Keratinocyte (primary cell): ENCODE results near the gene RPL6. TPM values are rescaled to one million over a fixed set of nuclear protein-coding genes. Genes with fewer than 3 reads are reported as not detected.

Experiments
- DNase-seq: peaks from one replicate; pipeline ENCODE4 v3.0.0-alpha.2; 2011; ENCODE audit warnings: low read depth, missing footprints, low spot score
- FAIRE-seq: peaks from 2 replicates; lab custom pipeline; 2011; peaks lifted over from hg19 to GRCh38; lab: Jason Lieb, UNC
- H2AFZ ChIP-seq: 2 replicates; pipeline ENCODE4 v1.6.0; 2012; ENCODE audit warnings: low read length, control low read depth, inconsistent platforms; ENCODE audit not compliant: control insufficient read depth
- H3K27ac ChIP-seq: 2 replicates; pipeline ENCODE4 v1.5.1; 2011; ENCODE audit warnings: low read length; ENCODE audit not compliant: control insufficient read depth, insufficient read depth
- H3K27me3 ChIP-seq: 3 replicates; pipeline ENCODE4 v1.6.0; 2011; ENCODE audit warnings: low read length; ENCODE audit not compliant: control insufficient read depth, insufficient read depth; ENCODE audit errors: extremely low read depth
- H3K36me3 ChIP-seq, 2 experiments: 2 replicates in 1 of 2; 3 replicates in 1 of 2; pipeline ENCODE4 v1.5.1; 2011; ENCODE audit warnings: low read length in 2 of 2, mild to moderate bottlenecking in 1 of 2; ENCODE audit not compliant: control insufficient read depth in 2 of 2, insufficient read depth in 2 of 2; ENCODE audit errors: extremely low read depth in 1 of 2
- H3K4me1 ChIP-seq: 3 replicates; pipeline ENCODE4 v1.5.1; 2011; ENCODE audit warnings: low read length; ENCODE audit not compliant: control insufficient read depth, insufficient read depth; ENCODE audit errors: extremely low read depth
- H3K4me2 ChIP-seq: 3 replicates; pipeline ENCODE4 v1.6.0; 2011; ENCODE audit warnings: low read depth, low read length; ENCODE audit not compliant: control insufficient read depth, insufficient read depth; ENCODE audit errors: extremely low read depth
- H3K4me3 ChIP-seq, 3 experiments: fragments of 200-600 bp in 1 of 3; sonication (generic) in 1 of 3; 2 replicates in 2 of 3; 3 replicates in 1 of 3; pipeline ENCODE4 v1.5.1; 2011 to 2016; ENCODE audit warnings: low read length in 3 of 3, mild to moderate bottlenecking in 3 of 3, control low read depth in 2 of 3, inconsistent platforms in 1 of 3, low read depth in 1 of 3, mixed read lengths in 1 of 3, mixed run types in 1 of 3, moderate library complexity in 1 of 3; ENCODE audit not compliant: control insufficient read depth in 2 of 3, insufficient read depth in 2 of 3; ENCODE audit errors: extremely low read depth in 1 of 3
- H3K79me2 ChIP-seq: 2 replicates; pipeline ENCODE4 v1.6.0; 2012; ENCODE audit warnings: low read length; ENCODE audit not compliant: control insufficient read depth, insufficient read depth
- H3K9ac ChIP-seq: 3 replicates; pipeline ENCODE4 v1.6.0; 2011; ENCODE audit warnings: low read length; ENCODE audit not compliant: control insufficient read depth, insufficient read depth; ENCODE audit errors: extremely low read depth
- H3K9me1 ChIP-seq: 3 replicates; pipeline ENCODE4 v1.6.0; 2011; ENCODE audit warnings: low read length; ENCODE audit not compliant: control insufficient read depth, insufficient read depth; ENCODE audit errors: extremely low read depth
- H3K9me3 ChIP-seq: 2 replicates; pipeline ENCODE4 v1.5.1; 2012; ENCODE audit warnings: low read depth, low read length; ENCODE audit not compliant: control insufficient read depth
- H4K20me1 ChIP-seq: 3 replicates; pipeline ENCODE4 v1.6.0; 2011; ENCODE audit warnings: low read length; ENCODE audit not compliant: control insufficient read depth, insufficient read depth; ENCODE audit errors: extremely low read depth
- EZH2 ChIP-seq: IDR thresholded peaks from one replicate; pipeline ENCODE4 v1.6.1; 2012; ENCODE audit warnings: inconsistent platforms, mild to moderate bottlenecking, low read length, moderate library complexity
- dilution Hi-C: fragments of 300-500 bp; cut with MboI; formaldehyde crosslinking; loops from one replicate; pipeline ENCODE4 v1.7.0; 2020; ENCODE audit warnings: low sequenced_read_pairs; ENCODE audit not compliant: extremely low pct_ligation_motif_present
- polyA minus RNA-seq, 3 experiments: library from RNA; depleted of rRNA, polyadenylated mRNA; stranded (reverse); fragments of >200 nt; gene quantifications; 1 replicate in 1 of 3; 2 replicates in 1 of 3; 3 replicates in 1 of 3; pipeline ENCODE4 v1.2.3, GENCODE V29; 2011
- polyA plus RNA-seq, 5 experiments: library from polyadenylated mRNA; depleted of rRNA in 3 of 5; stranded (reverse) in 3 of 5; stranded (forward) in 1 of 5; unstranded in 1 of 5; fragments of >200 nt; gene quantifications; 1 replicate in 1 of 5; 2 replicates in 3 of 5; 3 replicates in 1 of 5; pipeline versions ENCODE4 v1.2.1 to v1.2.3, GENCODE V29; 2011 to 2012; ENCODE audit warnings: missing spikeins in 2 of 5, low read depth in 1 of 5, low replicate concordance in 1 of 5
- TF ChIP-seq, protein P1 (sequence below), 3 experiments: IDR thresholded peaks in 1 of 3; conservative IDR thresholded peaks in 1 of 3; optimal IDR thresholded peaks in 1 of 3; 2 replicates in 2 of 3; 3 replicates in 1 of 3; pipeline versions ENCODE3 to v1.5.1; 2011; ENCODE audit warnings: low read length in 3 of 3, mild to moderate bottlenecking in 3 of 3, moderate library complexity in 2 of 3, control low read depth in 1 of 3, inconsistent platforms in 1 of 3; ENCODE audit not compliant: insufficient read depth in 2 of 3; ENCODE audit errors: extremely low read depth in 1 of 3

Gene RPL6
- polyA plus RNA-seq (1,620 to 2,338 TPM (median 2,192 TPM) in 3 replicates), polyA minus RNA-seq (272 to 530 TPM (median 458 TPM) in 3 replicates)
- 507 TPM for polyA plus RNA-seq (2011; ENCODE audit: low read depth)
- polyA plus RNA-seq (2011; cell fraction: cytosol; rRNA removed): 2,328 and 2,725 TPM in 2 replicates
- 579 and 714 TPM in 2 replicates for polyA plus RNA-seq (2011; cell fraction: nucleus; rRNA removed)
- 1,889 and 2,325 TPM in 2 replicates for polyA plus RNA-seq (2012; ENCODE audit: low replicate concordance)
- 531 TPM for polyA minus RNA-seq (2011; cell fraction: cytosol; rRNA and poly(A)+ RNA removed)
- 120 and 161 TPM in 2 replicates for polyA minus RNA-seq (2011; cell fraction: nucleus; rRNA and poly(A)+ RNA removed)

- Histone ChIP-seq H4K20me1 (peaks cover 6% of the 10 kb centered on the region), H3K4me1 (peaks cover 14% of the 10 kb centered on the region), H3K4me3 (peak within 1 kb of the TSS; percentile 82 to 91 (median 86)), H3K27me3 (no peaks in the 10 kb centered on the region), H3K9me1 (peaks cover 3% of the 10 kb centered on the region), H2AFZ (peak within 1 kb of the TSS; percentile 90), H3K27ac (peak within 1 kb of the TSS; percentile 93), H3K79me2 (peaks cover 27% of the 10 kb centered on the region), H3K9me3 (no peaks in the 10 kb centered on the region), H3K4me2 (peak within 1 kb of the TSS; percentile 75), H3K9ac (peak within 1 kb of the TSS; percentile 88), H3K36me3 (peaks cover 17 to 30% of the 10 kb centered on the region in 2 experiments)
- FAIRE-seq: peak; percentile 20
- dilution Hi-C loops: no loop called here
- peak; percentile 91 for DNase-seq
- no peak for TF ChIP-seq EZH2
- TF ChIP-seq, protein P1, sequence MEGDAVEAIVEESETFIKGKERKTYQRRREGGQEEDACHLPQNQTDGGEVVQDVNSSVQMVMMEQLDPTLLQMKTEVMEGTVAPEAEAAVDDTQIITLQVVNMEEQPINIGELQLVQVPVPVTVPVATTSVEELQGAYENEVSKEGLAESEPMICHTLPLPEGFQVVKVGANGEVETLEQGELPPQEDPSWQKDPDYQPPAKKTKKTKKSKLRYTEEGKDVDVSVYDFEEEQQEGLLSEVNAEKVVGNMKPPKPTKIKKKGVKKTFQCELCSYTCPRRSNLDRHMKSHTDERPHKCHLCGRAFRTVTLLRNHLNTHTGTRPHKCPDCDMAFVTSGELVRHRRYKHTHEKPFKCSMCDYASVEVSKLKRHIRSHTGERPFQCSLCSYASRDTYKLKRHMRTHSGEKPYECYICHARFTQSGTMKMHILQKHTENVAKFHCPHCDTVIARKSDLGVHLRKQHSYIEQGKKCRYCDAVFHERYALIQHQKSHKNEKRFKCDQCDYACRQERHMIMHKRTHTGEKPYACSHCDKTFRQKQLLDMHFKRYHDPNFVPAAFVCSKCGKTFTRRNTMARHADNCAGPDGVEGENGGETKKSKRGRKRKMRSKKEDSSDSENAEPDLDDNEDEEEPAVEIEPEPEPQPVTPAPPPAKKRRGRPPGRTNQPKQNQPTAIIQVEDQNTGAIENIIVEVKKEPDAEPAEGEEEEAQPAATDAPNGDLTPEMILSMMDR (optimal IDR thresholded peaks at IDR 0.05 in 1 of 3, IDR thresholded peaks at IDR 0.05 in 1 of 3, conservative IDR thresholded peaks at IDR 0.05 in 1 of 3; ENCODE audit: extremely low read depth in 1 of 3, insufficient read depth in 2 of 3, low read length in 3 of 3): no peak
Measured at GRCh38 chr12:112409064-112409905, at the start of gene RPL6. RPL6 (minus strand) TSS chr12:112409605; CDS start chr12:112408656, 949 bp downstream.

DNA sequence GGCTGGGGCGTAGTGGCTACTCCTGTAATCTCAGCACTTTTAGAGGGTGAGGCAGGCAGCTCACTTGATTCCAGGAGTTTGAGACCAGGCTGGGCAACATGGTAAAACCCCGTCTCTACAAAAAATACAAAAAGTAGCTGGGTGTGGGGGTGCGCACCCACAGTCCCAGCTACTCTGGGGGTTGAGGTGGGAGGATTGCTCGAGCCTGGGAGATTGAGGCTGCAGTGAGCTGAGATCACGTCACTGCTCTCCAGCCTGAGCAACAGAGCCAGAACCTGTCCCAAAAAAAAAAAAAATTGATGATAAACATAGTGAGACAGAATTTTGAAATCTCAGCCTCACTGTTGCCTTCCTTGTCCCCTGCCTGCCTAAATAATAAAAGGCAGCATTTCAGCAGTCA, 49.3 kb upstream of the RPL6 start:
- H4K20me1 ChIP-seq: no peaks in the 10 kb centered on the region
- dilution Hi-C loops: no loop called here
- no peaks in the 10 kb centered on the region for H3K4me1 ChIP-seq
- H3K9me3 ChIP-seq: no peaks in the 10 kb centered on the region
- H3K9me1 ChIP-seq: no peaks in the 10 kb centered on the region
- DNase-seq: no peak
- no peak overlapping the region for H3K4me3 ChIP-seq
- H3K27ac ChIP-seq: no peak overlapping the region
- no peak for TF ChIP-seq EZH2
- TF ChIP-seq, protein P1 (optimal IDR thresholded peaks at IDR 0.05 in 1 of 3, IDR thresholded peaks at IDR 0.05 in 1 of 3, conservative IDR thresholded peaks at IDR 0.05 in 1 of 3; ENCODE audit: extremely low read depth in 1 of 3, insufficient read depth in 2 of 3, low read length in 3 of 3): no peak
- H3K36me3 ChIP-seq: peaks cover 10 to 24% of the 10 kb centered on the region in 2 experiments
- no peak overlapping the region for H3K9ac ChIP-seq
- no peaks in the 10 kb centered on the region for H3K79me2 ChIP-seq
- no peak for FAIRE-seq
- no peaks in the 10 kb centered on the region for H3K27me3 ChIP-seq
- no peak overlapping the region for H3K4me2 ChIP-seq
- no peak overlapping the region for H2AFZ ChIP-seq
